PFSK-1 (cell line): ENCODE data around the gene XBP1.

Experiments
- SIN3A ChIP-seq: IDR thresholded peaks from 2 replicates; pipeline ENCODE4 v1.6.1; 2012; ENCODE audit warnings: mild to moderate bottlenecking, low read length, moderate library complexity, borderline replicate concordance; ENCODE audit not compliant: insufficient read depth
- TAF1 ChIP-seq: IDR thresholded peaks from 2 replicates; pipeline ENCODE4 v1.6.1; 2012; ENCODE audit warnings: low read length, control low read depth, borderline replicate concordance; ENCODE audit not compliant: insufficient read depth

- TF ChIP-seq TAF1 (no peak), SIN3A (no peak)
Observed at GRCh38 chr22:28779833-28780232, 20.5 kb downstream of the XBP1 start.
